ENCODE data around the gene PDE4D.
"Not testable (repeated sequence)": the region's sequence is repeated elsewhere in the genome, so short reads cannot be mapped to it uniquely, and the experiment has no call there.

PDE4D gene

GRCh38 chr5:59768152-59769040, 125.1 kb downstream of the PDE4D start:
- no peak for DNase-seq (ENCODE audit: low spot score)

GRCh38 chr5:59767681-59768151, 125.8 kb downstream of the PDE4D start:
- no peak for DNase-seq (ENCODE audit: low spot score)

GRCh38 chr5:59767211-59767605, 126.3 kb downstream of the PDE4D start:
- no peak for DNase-seq (ENCODE audit: low spot score)

GRCh38 chr5:59766427-59767210, 126.9 kb downstream of the PDE4D start:
- no peak for DNase-seq (ENCODE audit: low spot score)

GRCh38 chr5:59765446-59765845, 128.1 kb downstream of the PDE4D start:
- DNase-seq (ENCODE audit: low spot score) = no peak

GRCh38 chr5:59764361-59764760, 129.2 kb downstream of the PDE4D start:
- no peak for DNase-seq (ENCODE audit: low spot score)

GRCh38 chr5:59763541-59763940, 130.0 kb downstream of the PDE4D start:
- DNase-seq (ENCODE audit: low spot score) = no peak

- DNase-seq (ENCODE audit: low spot score) = not testable (repeated sequence)
These were observed 131.3 kb downstream of the PDE4D start for GRCh38 chr5:59762232-59762631.

- no peak for DNase-seq (ENCODE audit: low spot score)
These were observed 132.7 kb downstream of the PDE4D start for GRCh38 chr5:59760785-59761348.

GRCh38 chr5:59759600-59760351, 133.8 kb downstream of the PDE4D start:
- DNase-seq (ENCODE audit: low spot score) = no peak

- DNase-seq (ENCODE audit: low spot score) = no peak
These were observed 135.0 kb downstream of the PDE4D start for GRCh38 chr5:59758566-59758965.

GRCh38 chr5:59757442-59757841, 136.1 kb downstream of the PDE4D start:
- DNase-seq (ENCODE audit: low spot score) = no peak

GRCh38 chr5:59756373-59757035, 137.0 kb downstream of the PDE4D start:
- DNase-seq (ENCODE audit: low spot score) = no peak

GRCh38 chr5:59755476-59755875, 138.1 kb downstream of the PDE4D start:
- no peak for DNase-seq (ENCODE audit: low spot score)

- no peak for DNase-seq (ENCODE audit: low spot score)
These were observed 139.9 kb downstream of the PDE4D start for GRCh38 chr5:59753599-59753998.

GRCh38 chr5:59749782-59750520, 143.6 kb downstream of the PDE4D start:
- DNase-seq (ENCODE audit: low spot score) = no peak

GRCh38 chr5:59748036-59748663, 145.4 kb downstream of the PDE4D start:
- not testable (repeated sequence) for DNase-seq (ENCODE audit: low spot score)

GRCh38 chr5:59746241-59746765, 147.2 kb downstream of the PDE4D start:
- no peak for DNase-seq (ENCODE audit: low spot score)

GRCh38 chr5:59745415-59745863, 148.1 kb downstream of the PDE4D start:
- no peak for DNase-seq (ENCODE audit: low spot score)

- DNase-seq (ENCODE audit: low spot score) = no peak
These were observed 149.0 kb downstream of the PDE4D start for GRCh38 chr5:59744531-59744992.
